C4-2B (cell line): ENCODE results near the gene RIIAD1.

Experiments used
- ZFX ChIP-seq: fragments of 450-650 bp; IDR thresholded peaks from 2 replicates; pipeline ENCODE4 v1.6.1; 2017
- TF ChIP-seq, protein P1 (sequence below): fragments of 450-650 bp; conservative IDR thresholded peaks from 2 replicates; pipeline ENCODE4 v1.5.1; 2017; ENCODE audit warnings: mild to moderate bottlenecking

DNA sequence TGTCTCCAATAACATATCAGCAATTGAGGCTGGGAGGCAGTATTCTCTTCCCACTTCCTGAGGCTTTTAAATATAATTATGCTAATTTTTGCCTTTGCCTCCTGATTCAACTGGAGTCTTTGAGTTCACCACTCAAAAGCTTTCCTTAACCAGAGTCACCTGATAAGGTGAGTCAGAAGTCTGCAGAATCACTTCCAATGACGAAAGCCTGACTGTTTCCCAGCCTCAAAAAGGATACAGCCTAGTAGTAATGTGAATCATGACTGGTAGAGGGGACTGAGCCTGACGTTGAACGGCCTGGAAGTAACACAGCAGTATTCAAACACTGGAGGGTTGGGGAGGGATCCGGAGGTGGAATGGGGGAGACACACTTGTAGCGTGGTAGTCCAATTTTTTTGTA lies 52.4 kb downstream of the RIIAD1 start:
- TF ChIP-seq, protein P1, sequence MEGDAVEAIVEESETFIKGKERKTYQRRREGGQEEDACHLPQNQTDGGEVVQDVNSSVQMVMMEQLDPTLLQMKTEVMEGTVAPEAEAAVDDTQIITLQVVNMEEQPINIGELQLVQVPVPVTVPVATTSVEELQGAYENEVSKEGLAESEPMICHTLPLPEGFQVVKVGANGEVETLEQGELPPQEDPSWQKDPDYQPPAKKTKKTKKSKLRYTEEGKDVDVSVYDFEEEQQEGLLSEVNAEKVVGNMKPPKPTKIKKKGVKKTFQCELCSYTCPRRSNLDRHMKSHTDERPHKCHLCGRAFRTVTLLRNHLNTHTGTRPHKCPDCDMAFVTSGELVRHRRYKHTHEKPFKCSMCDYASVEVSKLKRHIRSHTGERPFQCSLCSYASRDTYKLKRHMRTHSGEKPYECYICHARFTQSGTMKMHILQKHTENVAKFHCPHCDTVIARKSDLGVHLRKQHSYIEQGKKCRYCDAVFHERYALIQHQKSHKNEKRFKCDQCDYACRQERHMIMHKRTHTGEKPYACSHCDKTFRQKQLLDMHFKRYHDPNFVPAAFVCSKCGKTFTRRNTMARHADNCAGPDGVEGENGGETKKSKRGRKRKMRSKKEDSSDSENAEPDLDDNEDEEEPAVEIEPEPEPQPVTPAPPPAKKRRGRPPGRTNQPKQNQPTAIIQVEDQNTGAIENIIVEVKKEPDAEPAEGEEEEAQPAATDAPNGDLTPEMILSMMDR = no peak
- TF ChIP-seq ZFX = no peak
